Activated CD4-positive, alpha-beta T cell treated with anti-CD3 and anti-CD28 coated beads, Interleukin-2, amount 50 U/mL, for 48 hours (primary cell): ENCODE measurements around the gene PDZRN3.
"Not testable (repeated sequence)": the region's sequence is repeated elsewhere in the genome, so short reads cannot be mapped to it uniquely, and the experiment has no call there.

ENCODE experiments used
- DNase-seq, 2 experiments: peaks; one replicate each; pipeline ENCODE4 v3.0.0-alpha.2; 2020

Gene PDZRN3

DNA sequence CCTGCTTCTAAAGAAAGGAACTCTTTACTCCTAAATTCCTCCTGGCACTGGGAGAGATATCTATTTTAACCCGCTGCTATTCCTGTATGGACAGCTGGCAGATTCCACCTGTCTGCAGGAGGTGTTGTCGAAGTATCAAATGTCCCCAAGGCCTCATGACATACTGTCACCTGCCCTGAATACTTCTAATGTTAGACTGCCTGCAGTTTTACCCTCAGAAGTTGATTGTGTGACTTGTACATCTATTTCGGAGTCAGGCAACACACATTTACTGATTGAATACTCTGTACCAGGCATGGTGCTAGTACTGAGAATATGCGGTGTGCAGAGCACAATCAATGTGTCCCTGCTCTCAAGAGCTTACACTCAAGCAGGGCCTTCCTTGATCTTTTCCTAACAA is 38.6 kb downstream of the PDZRN3 start:
- DNase-seq = no peak

DNA sequence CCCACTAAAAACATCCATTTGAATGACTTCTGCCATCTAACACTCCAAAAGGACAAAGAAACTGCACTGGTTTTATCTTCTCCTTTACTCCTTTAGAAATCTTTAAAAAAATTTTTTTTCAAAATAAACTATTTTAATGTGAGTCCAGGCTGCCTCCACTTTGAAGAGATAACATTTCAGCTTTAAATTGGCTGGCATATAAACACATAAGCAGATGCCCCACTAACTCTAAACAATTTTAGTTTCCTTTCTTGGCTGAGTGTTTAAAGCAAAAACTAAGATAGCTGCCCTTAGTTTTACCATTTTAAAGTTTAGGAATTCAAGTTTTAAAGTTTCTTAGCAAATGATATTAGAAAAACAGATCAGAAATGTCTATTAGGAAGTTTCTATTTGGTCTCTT is 39.9 kb downstream of the PDZRN3 start:
- DNase-seq = no peak

DNA sequence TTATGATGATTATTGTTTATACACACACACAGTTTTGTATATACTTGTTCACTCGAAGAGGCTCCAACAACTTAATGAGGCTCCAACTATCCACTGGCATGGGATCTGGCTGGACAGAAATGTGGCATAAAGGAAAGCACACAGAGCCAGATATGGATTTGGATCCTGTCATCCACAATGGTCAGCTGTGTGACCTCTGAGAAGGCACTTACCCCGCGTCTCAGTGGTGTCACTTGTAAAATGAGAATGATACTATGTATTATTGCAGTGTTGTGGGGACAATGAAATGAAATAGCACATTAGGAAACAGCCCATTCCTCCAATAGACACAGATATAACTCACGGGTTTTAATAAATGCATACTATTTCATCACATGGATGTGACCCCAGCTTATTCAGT is 42.2 kb downstream of the PDZRN3 start:
- no peak for DNase-seq

DNA sequence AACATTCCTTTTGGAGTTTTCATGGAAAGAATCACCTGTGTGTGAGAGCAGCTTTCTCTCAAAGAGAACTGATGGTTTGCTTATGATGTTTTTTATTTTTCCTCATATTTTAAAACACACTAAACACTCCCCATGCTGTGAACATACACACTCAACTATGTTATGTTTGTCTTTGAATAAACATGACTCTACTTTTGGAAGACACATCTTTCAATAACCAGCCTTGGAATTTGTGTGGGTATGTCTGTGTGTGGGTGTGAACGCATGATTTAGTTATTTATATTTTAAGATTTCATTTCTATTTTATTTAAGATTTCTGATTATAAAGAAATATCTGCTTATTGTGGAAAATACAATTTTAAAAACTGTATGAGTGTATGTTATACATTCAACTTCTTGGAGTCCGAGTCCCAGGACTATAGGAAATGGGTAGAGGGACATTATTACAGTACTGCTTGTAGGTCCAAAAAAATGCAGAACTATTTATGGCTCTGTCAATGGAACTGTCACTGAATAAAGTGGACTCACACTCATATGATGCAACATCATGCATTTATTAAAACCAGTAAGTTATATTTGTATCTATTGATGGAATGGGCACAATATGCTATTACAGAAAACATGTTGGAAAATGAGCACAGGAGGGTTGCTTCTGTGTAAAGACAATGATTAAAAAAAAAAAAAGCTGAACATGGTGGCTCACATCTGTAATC is 43.5 kb downstream of the PDZRN3 start:
- DNase-seq = no peak

DNA sequence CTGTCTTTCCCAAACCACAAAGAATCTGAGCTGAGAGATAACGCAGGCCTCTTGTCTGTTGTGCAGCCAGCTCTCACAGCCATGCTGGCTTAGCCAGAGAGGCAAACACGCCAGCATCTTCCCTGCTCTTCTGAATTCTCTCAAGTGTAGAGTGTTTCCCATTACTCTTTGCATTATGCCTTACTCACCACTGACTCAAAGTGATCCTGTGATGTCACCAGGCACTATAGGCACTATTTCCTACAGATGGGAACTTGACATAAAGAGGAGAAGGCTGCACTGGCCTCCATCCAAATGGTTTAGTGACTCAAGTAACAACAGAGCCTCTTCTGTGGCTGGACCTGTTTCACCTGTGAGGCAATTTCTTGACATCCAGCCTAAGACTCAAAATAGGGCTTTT is 44.4 kb downstream of the PDZRN3 start:
- DNase-seq = peak in 1 of 2 experiments; percentile 5

DNA sequence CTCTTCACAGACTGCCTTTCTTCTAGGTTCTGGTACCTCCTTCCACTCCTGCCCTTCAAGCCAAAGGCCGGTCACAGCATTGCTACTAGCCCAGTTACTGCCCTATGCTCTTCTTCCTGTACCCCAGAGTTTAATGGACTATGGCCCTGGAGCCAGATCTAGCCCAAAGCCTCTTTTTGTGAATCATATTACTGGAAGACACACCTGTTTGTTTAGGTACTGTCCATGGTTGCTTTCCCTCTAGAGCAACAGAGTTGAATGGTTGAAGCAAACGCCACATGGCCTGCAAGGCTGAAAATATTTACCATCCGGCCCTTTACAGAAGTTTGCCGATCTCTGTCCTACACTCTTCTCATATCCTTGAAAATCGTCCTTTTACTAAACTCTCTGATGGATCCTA is 47.0 kb downstream of the PDZRN3 start:
- no peak for DNase-seq

DNA sequence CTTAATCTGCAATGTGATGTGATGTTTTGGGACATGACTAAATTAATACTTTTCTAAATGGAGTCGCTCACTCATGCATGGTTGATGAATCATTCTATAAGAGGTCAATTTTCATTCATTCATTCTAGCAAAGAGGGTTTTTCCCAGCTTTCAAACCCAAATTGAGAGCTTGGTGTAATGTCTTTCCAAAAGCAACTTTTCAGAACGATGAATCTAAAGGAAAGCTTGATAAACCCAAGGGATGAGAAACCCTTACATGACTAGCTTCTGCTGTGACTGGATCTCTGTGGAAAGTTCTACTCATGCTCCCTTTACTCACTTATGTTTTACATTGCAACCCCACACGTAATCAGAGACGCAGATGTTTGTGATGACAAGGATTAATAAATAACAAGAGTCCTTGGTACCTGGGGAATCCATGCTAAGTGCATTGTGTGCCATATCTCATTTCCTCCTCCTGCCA is 47.7 kb downstream of the PDZRN3 start:
- DNase-seq = no peak

DNA sequence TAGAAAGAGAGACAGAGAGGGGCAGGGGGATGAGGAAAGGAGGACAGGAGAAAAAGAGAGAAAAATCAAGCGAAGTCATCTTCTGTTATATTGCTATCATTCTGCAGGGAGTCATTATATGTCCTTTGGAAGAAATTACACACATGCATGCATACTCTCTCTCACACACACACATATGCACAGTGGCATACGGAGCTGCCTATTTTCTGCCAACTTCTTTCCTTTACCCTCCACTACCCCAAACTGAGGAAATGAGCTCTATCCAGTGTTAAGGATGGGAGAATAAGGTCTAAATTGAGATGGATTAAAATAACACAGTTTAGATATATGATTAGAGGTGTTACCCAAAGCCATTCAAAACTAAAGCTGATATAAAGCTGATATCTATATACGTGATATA is 48.8 kb downstream of the PDZRN3 start:
- no peak for DNase-seq

DNA sequence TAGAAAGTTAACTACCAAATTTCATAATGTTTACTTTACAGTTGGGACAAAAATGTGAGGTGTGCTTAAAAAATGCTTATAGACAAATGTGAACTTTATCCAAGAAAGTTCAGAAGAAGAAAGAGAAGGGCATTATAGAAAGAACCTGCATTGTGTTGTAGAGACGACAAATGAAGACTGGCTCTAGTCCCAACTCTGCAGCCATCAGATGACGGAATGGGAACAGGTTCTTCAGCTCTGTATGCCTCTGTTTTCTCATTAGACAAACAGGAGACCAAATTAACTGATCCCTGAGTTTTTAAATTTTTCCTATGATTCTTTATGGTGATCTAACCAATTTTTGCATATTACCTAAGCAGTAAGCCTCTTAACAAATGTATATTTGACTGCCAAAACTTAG is 49.2 kb downstream of the PDZRN3 start:
- no peak for DNase-seq

DNA sequence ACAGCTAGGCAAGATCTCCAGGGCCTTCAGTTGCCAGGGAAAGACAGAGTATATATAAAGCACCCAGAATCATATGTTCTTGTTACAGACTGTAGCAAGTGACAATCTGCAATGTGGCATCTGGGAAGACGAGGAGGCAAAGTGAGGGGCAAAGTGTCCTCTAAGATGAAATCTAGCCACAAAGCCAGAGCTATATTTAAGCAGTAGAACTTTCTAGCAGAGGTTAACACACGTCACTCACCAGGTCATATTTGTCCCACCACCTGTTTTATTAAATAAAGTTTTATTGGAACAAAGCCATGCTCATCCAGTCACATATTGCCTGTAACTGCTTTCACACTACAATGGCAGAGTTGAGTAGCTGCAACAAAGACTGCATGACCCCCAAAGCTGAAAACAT is 51.5 kb downstream of the PDZRN3 start:
- DNase-seq = no peak

DNA sequence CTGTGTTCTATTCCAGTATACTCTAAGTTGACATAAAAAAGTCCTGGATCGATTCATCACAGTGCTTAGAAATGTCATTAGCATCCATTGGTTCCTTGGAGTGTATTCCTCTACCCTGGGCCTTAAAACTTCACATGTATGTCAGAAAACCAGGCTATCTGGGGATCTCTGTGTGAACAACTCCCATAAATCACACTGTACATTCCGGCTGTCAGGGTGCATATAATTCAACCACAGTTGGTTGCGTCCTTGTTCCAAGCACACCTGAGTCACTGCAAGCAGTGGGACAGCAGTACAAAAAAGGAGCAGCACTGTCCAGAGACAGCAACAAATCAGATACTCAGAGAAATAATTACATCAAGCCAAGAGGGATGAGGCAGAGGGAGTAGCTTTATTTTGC is 52.4 kb downstream of the PDZRN3 start:
- DNase-seq = no peak

DNA sequence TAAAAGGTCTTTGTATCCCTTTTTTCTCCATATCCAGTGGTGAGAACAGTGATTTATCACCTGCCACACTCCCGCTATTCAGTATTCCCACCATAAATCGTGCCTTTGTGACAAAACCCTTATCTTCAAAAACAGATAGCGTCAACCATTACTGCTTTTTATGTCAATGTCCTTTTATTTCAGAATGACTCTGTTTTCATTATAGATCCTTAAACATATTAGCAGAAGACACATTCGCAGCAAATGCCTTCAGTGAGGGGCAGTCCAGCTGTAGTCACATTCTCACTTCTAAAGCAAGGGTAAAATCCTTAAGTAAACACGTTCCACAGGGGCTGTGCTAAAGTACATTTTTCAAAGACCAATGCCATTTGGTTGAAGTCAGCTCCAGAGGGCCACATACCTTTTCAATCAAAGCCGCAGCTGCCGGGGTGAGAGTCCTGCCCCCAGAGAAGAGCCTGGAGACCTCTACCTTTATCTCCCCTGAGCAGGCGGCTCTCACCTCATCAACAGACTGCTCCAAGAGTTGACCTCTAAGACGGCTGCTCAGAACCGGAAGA is 53.4 kb downstream of the PDZRN3 start:
- no peak for DNase-seq

DNA sequence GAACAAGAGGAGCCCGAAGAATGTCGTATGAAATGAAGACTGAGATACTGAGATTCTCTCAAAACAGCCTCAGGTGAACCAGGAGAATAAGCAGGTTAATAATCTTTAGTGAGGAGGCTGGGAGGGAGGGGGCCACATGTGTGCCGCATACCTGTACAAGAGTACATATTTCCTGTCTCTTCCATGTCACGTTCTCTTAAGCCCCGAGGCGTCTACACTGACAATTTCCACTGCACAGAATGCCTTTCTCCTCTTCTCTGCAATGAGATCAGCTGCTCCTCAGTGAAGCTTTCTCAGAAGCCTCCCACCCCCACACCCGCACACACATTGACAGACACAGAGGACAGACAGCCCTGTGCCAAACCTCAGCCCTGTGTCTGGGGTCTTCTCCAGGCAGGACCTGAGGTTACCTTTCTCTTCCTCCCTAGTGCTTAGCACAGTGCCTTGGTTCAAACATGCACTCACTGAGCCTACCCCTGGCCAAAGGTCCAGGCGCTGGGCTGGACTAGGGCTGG is 55.4 kb downstream of the PDZRN3 start:
- DNase-seq = no peak

DNA sequence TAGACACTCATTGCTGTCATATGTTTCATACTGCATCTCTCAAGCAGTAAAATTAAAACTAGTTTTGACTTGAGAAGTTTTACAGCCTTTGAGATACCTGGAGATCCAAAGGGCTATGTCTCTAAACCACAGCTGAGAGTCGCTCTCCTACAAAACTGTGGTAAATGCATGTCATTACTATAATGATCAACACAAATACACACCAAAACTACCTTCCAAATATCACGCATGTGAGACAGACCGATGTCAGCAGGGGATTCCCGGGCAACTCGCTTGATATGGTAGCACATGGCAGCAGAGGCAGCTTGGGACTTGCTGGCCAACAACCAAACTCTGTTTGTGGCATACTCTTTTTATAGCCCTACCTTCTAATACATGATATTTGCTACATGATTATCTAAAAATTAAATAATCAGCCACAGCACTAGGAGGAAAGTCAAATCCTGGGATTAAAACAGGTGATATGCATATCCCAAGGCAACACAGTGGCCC is 56.3 kb downstream of the PDZRN3 start:
- DNase-seq = no peak

DNA sequence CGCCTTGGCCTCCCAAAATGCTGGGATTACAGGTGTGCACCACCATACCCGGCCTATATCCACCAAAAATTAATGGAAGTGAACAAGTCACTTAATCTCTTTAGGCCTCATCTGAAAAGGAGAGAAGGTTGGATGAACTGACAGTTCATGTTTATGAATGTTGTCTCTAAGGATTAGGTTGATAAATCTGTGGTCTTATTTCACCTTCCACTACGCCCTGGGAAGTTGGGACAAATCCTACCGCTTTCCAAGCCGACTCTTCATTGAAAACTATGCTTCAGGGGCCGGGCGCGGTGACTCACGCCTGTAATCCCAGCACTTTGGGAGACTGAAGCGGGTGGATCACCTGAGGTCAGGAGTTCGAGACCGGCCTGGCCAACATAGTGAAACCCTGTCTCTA is 59.4 kb downstream of the PDZRN3 start:
- not testable (repeated sequence) for DNase-seq

DNA sequence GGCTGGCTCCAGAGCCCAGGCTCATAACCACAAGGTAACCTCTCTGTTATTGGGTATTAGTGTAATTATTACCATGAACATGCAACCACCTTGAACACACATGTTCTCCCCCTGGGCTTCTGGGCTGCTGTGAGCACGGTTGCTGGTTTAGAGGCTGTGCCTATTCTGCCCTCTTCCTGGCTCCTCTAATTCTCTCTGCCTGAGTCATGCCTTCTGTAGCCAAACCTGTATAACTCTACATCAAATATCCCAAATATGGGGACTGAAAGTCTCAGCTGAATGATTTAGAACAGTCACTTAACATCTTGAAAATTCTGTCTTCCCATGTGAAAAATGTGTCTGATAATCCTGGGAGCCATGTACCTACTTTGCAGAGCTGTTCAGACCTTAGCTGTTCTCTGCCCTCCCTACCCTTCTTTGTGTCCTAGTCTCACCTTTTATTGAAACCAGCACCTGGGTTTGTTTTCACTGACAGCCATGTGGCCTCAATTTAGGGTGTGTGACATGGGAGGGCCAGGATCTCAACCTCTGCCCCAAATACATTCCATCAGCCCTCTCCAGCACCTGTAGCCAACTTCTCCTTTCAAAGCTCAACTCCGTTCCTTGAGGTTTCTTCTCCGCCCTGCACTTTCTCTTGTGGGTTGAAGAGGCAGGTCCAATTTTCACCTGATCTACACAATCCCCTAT is 60.7 kb downstream of the PDZRN3 start:
- DNase-seq = no peak

DNA sequence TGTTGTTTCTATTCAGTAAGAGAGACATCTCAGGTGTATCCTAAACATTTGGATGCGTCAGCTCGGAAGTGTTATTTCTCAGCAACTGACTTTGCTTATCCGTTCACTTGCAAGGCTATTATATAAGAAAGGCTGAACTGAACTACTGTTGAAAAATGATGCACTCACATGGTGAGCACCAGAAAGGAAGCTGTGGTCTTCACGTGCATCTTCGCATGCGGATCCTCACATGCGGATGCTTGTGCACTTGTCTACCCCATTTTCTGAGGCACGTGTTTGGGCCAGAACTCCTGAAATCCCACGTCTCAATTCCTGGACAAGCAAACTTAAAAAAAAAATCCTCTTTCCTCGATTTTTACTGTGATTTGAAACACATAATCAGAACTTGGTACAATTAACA is 63.2 kb downstream of the PDZRN3 start:
- no peak for DNase-seq

DNA sequence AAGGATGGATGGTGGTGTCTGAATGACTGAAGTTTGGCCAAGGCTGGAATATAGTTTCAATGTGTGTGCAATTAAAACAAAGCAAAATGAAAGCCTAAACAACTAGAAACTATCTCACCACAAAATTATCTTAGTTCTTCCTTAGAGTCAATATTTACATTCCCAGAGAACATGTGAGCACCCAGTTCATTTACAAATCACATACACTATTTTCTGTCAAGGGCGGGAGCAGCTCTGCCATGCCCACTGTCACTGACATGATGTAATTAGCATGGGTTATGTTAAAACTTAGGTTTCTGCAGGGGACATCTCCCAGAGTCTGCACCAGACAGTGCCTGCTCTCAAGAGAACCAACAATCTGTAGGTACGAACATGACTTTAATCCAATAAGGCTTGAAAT is 65.0 kb downstream of the PDZRN3 start:
- no peak for DNase-seq

DNA sequence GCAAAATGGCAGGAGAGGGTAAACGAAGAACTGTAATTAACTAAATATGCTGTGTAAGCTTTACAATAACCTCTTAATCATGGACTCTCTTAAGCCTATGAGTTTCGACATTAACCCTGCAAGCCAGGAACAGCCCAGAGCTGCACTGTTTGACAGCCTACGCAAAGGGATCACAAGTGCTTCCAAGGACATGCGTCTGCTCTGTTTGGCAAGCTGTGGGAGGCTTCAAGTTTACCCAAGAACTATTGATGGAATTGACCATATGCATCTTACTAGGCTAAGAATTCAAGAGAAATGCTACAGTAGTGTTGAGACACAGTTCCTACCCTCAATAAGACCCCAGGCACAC is 66.0 kb downstream of the PDZRN3 start:
- no peak for DNase-seq

DNA sequence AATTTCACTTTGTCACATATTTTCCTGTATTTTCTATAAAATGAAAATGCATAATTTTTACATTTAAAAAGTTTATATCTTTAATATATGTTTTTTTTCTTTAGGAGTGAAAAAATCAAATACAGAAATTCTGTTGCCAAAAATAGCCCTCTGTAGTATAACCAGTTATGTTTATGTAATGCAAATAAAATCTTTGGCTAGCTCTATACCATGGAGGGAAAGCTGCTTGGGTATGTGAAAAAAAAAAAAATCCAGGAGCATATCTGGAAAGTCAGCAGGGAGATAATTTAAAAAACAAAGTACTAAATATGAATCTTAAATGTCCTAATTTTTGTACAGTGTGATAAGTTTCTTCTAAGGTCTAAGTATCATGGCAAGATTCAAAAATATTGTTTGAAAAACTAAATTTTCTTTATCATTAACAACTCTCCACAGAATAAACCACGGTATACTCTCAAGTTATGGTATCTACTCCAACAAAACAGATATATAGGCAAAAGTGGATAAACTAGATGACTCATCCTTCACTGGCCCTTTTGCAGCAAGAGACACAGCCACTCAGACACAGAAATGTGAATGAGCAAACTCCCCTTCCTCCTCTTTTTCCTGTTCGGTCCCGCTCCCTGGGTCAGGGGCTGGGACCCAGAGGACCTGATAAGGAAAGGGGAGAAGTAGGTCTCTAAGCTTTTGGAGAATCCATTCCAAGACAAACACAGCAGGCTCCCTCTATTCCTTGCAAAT is 66.6 kb downstream of the PDZRN3 start:
- no peak for DNase-seq

DNA sequence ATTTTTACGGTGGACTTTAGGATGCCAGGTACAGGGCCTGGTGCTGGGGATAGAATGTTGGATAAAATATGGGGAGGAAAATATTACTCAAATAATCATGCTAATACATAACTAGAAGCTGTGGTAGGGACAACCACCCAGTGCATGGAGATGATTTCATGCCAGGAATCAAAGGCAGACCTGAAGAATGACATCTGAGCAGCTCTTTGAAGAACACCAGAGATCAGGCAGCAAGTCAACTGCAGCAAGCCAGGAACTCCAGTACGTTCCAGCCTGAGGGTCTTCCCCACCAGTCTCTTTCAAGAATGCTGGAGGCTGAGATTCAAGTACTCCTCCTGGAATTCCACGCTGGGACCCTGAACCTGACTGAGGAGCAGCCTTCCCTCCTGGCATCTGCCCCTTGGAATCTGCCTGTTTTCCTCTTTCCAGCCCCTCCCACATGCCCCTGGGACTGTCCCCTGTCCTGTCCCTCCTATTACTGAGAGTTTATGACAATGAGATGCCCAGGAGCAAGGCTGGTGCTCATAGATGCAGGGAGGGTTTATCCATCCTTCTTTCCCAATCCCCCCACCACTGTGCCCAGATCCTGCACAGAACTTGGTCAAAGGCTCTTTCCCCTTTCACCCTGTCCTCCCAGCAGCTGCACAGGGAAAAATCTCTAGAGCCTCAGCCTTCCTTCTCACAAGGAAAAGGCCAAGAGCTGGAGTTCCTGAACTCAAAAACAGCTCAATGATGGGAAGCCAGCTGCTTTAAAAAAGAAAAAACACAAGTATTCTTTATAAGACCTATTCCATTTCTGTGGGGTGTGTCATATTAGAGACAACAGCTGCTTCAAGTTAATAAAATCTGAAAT is 68.0 kb downstream of the PDZRN3 start:
- no peak for DNase-seq

DNA sequence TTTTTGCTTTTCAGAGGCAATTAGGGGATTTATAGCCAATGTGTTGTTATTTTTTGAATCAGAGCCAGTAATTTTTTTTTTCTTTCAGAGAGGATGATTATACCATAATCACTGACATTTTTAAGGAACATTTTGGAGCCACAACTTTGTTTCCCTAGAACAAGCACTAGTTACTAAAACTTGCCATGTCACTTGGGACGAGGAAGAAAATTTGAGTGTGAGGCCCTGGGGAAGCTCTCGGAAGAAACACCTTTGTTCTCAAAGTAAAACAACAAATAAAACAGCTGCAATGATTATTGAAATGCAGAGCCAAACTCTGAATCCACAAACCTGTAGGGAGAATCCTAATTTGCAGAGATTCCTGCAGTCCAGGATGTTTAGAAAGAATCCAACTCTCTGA is 69.7 kb downstream of the PDZRN3 start:
- DNase-seq = no peak
